Sciatic nerve (tissue), 2 donors: Measurements from ENCODE around the gene C2. TPM values are rescaled to one million over a fixed set of nuclear protein-coding genes. Genes with fewer than 3 reads are reported as not detected.
"Not testable (repeated sequence)": the region's sequence is repeated elsewhere in the genome, so short reads cannot be mapped to it uniquely, and the experiment has no call there.

Source experiments
- ATAC-seq: fragments of 200-7000 bp; cut with Tn5 transposase; one replicate; pipeline ENCODE4 v1.9.1; 2020; ENCODE audit warnings: mild to moderate bottlenecking, moderate library complexity
- DNase-seq: peaks from one replicate; pipeline ENCODE4 v3.0.0-alpha.2; 2020; ENCODE audit warnings: low spot score
- intact Hi-C: fragments of 100-400 bp; cut with DNase I; formaldehyde crosslinking; loops from one replicate; pipeline ENCODE4 v1.14.2; 2022
- total RNA-seq: library from RNA; stranded (reverse); fragmentation: NEBNext Ultra II Directional; extraction: Animal tissue kit (Norgen Biotek cat#: 25700); gene quantifications from one replicate; pipeline ENCODE4 v1.2.1, GENCODE V29; 2021
- donor health status: DM: no; HTN: no; CAD: no.
- donor health status: DM: no; HTN: no; CAD: no.

The C2 gene
- total RNA-seq, 1 donor from 2014 or later = 25.0 TPM

- no peak for ATAC-seq
- intact Hi-C loops = no loop called here
- no peak for DNase-seq
Observed at GRCh38 chr6:31915351-31915750, 12.2 kb upstream of the C2 start.

- DNase-seq (no peak), ATAC-seq (no peak)
- intact Hi-C loops = no loop called here
Observed at GRCh38 chr6:31915756-31916155, 11.8 kb upstream of the C2 start.

- intact Hi-C loops = no loop called here
- ATAC-seq (no peak), DNase-seq (no peak)
Observed at GRCh38 chr6:31918069-31918720, 9.3 kb upstream of the C2 start.

GRCh38 chr6:31919624-31920303 lies 7.8 kb upstream of the C2 start:
- ATAC-seq (no peak), DNase-seq (no peak)
- intact Hi-C loops = no loop called here

- DNase-seq (no peak), ATAC-seq (no peak)
- intact Hi-C loops = no loop called here
Observed at GRCh38 chr6:31920811-31921210, 6.7 kb upstream of the C2 start.

- intact Hi-C loops = no loop called here
- DNase-seq (no peak), ATAC-seq (no peak)
Observed at GRCh38 chr6:31922942-31923341, 4.6 kb upstream of the C2 start.

- intact Hi-C loops = no loop called here
- DNase-seq = no peak
- peak; percentile 42 for ATAC-seq
Observed at GRCh38 chr6:31927863-31928671, 550 bp downstream of the C2 start.

GRCh38 chr6:31928672-31928939 lies 1.1 kb downstream of the C2 start:
- intact Hi-C loops = no loop called here
- DNase-seq (no peak), ATAC-seq (no peak)

GRCh38 chr6:31930962-31931361 lies 3.4 kb downstream of the C2 start:
- intact Hi-C loops = no loop called here
- no peak for ATAC-seq
- no peak for DNase-seq

GRCh38 chr6:31932137-31932536 lies 4.6 kb downstream of the C2 start:
- DNase-seq, intact Hi-C loops, ATAC-seq: not testable (repeated sequence)

GRCh38 chr6:31933537-31933936 lies 6.0 kb downstream of the C2 start:
- intact Hi-C loops = no loop called here
- ATAC-seq = peak; percentile 36
- no peak for DNase-seq

- ATAC-seq (no peak), DNase-seq (no peak)
- intact Hi-C loops = no loop called here
Observed at GRCh38 chr6:31935021-31935420, 7.5 kb downstream of the C2 start.

- DNase-seq (no peak), ATAC-seq (no peak)
- intact Hi-C loops = no loop called here
Observed at GRCh38 chr6:31935823-31936222, 8.3 kb downstream of the C2 start.

GRCh38 chr6:31940256-31940664 lies 12.7 kb downstream of the C2 start:
- intact Hi-C loops = no loop called here
- ATAC-seq (no peak), DNase-seq (no peak)

- ATAC-seq = no peak
Observed at GRCh38 chr6:31943742-31944141, 16.2 kb downstream of the C2 start.

GRCh38 chr6:31945154-31945506 lies 17.6 kb downstream of the C2 start:
- ATAC-seq = no peak
- intact Hi-C loops = no loop called here
- DNase-seq = no peak

More at GRCh38 chr6:31943742-31944141, 16.2 kb downstream of the C2 start:
- intact Hi-C loops = no loop called here
- no peak for DNase-seq

- DNase-seq = peak; percentile 87
- peak; percentile 91 for ATAC-seq
- intact Hi-C loops = no loop called here
Observed at GRCh38 chr6:31945507-31946369, 18.2 kb downstream of the C2 start, which contains the start of gene CFB. Gene CFB, plus strand, starts transcription at chr6:31946095. Its CDS starts 127 bp downstream, at chr6:31946222.

- no peak for DNase-seq
- intact Hi-C loops = no loop called here
- no peak for ATAC-seq
Observed at GRCh38 chr6:31946370-31946885, 18.9 kb downstream of the C2 start.

GRCh38 chr6:31947070-31947675 lies 19.7 kb downstream of the C2 start:
- intact Hi-C loops = no loop called here
- DNase-seq (no peak), ATAC-seq (no peak)
